Measurements from ENCODE around the gene NACAD.

The NACAD gene

DNA sequence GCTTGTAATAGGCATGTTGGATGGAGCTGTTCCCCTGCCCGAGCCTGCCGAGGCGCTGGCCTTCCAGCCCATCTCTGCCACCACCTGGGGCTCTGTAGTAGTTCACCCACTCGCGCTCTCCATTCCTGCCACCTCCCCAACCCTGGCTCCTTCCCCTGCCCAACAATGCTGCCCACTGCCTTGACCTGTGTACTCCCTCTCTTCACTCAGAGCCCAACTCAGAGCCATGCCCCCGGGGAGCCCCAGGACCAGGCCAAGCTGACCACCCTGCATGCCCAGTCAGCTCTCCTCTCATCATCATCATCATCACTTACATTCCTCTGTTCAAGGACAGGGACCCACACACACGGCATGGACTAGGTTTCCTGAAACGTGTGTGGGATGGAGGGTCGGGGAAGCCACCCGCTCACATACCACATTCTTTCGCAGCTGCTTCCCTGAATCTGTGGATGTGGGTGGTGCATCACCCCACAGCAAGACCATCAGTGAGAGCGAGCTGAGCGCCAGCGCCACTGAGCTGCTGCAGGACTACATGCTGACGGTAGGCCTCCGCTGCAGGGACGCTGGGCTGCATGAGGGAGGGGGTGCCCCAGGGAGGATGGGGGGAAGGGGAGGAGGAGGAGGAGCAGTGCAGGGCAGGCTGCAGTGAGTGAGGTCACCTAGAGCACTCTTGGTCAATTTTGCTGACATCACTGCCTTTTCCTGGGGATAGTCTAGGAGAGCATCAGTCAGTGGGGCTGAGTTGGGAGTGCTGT is 15.6 kb downstream of the NACAD start:
- no peak for DNase-seq

DNA sequence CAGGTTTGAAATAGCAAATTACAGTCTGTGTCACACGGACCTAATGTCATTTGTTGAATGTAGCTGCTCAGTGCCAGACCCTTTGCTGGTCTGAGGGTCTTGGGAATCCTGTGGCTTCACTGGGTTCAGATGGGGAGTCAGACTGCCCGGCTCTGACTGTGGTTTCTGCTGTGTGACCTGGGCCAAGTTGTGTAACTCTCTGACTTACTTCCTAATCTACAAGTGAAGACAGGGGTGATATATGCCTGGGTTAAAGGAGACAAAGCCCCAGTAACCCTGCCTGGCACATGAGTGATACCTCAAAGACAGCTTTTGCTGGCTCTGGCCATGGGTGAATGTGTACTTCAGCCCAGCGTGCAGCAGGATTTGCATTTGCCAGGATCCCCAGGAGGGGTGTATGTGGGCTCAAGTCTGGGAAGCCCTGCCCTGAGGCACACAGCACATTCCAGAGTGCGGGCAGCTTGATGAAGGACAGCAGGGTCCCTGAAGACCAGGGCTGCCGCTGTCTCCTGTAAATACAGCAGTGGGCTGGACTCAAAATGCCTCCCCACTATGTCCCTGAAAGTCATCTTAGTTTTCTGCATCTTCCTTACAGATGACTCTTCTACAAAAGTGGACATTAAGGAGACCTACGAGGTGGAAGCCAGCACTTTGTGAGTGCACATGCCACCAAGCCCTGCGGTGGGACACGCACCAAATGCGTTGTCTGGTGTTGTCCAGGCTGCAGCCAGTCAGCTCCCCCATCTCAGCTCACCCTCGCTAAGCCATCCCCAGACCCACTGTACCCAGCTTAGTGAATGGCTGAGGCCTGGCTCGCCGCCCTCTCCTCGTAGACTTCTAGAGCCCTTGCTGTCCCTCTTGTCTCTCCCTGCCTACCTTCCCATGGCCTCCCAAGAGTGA is 16.4 kb downstream of the NACAD start:
- DNase-seq: no peak

DNA sequence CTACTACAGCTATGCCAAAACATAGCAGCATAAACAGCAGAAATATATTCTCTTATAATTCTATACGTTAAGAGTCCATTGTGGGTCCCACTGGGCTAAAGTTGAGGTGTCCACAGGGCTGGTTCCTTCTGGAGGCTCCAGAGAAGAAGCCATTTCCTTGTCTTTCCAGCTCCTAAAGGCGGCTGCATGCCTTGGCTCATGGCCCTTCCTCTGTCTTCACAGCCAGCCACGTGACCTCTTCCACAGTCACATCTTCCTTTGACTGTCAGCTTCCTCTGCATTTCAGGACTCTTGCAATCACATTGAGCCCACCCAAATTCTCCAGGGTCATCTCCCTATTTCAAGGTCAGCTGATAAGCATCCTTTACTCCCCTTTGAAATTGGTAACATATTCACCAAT is 17.2 kb downstream of the NACAD start:
- no peak for DNase-seq

DNA sequence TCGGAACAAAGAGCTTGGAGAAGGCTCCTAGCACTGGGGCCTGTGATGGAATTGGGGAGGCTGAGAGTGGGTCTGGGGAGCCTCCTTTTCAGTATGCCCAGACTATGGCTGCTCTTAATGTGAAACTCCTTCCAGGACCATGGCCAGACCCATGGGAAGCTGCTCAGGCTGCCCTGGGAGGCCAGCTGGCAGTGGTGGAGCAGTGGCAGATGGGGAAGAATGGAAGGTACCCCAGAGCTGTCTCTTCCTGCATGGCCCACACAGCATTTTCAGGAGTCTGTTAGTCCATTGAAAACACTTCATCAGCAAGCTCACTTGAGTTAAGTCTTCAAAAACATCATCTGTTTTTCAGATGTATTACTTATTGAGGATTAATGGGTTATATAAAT is 18.5 kb downstream of the NACAD start:
- no peak for DNase-seq

DNA sequence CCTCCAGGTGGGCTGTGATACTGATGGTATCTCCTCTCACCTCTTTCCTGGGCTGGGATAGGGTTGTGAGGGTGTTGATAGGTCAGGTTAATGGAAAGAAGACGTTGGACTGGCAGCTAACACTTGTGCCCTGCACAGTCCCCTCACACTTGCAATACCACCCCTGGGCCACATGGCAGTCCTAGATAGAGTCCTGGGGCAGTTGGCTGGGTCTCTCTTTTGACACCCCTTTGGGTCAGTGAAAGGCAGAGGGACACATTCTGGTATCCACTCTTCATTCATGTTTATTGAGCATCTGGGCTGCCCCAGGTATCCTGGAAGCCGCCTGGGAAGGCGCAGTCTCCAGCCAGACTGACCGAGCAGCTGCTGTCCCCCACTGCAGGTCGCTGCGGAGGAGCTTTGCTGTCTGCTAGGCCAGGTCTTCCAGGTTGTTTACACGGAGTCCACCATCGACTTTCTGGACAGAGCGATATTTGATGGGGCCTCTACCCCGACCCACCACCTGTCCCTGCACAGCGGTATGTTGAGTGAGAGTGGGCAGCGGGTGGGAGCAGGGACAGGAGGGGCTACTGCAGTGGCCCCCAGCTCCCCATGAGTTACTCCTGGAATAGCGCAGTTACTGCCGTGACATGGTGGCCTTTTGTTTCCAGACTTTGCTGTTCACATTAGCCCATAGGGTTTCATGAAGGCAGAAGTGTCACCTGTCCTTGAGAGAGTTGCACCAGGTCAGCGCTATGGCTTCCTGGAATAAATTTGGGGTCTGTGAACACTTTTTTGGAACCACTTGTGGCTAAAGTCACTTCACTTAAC is 19.1 kb downstream of the NACAD start:
- DNase-seq: no peak

DNA sequence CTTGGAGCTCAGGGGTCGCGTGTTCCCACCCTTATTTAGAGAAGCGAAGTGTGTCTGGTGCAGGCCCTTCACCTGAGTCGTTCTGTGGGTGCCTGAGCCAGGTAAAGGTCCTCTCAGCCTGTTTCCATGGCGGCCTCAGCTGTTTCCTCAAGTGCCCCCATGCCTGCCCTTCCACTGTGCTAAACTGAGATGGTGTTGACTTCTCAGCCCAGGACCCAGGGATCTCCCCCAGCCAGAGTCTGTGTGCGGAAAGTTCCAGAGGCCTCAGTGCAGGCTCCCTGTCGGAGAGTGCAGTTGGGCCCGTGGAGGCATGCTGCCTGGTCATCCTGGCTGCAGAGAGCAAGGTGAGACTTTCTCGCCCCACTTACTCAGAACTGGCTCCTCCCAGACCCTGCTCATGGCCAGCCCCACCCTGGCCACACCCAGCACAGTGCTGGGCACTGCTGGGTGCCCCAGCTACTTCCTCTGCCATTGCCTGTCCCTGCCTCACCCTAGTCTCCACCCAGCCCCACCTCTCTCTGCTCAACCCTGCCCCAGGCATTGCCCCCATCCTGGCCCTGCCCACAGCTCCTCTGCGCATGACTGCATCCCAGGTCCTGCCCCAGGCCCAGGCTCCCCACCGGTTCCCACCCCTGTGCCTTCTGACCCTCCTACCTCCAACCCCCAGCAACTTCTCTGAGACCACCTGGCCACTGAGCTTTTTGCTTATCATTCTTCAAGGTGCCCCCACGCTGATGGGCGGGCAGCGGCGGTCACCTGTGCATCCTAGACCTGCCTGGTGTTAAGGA is 20.3 kb downstream of the NACAD start:
- no peak for DNase-seq

DNA sequence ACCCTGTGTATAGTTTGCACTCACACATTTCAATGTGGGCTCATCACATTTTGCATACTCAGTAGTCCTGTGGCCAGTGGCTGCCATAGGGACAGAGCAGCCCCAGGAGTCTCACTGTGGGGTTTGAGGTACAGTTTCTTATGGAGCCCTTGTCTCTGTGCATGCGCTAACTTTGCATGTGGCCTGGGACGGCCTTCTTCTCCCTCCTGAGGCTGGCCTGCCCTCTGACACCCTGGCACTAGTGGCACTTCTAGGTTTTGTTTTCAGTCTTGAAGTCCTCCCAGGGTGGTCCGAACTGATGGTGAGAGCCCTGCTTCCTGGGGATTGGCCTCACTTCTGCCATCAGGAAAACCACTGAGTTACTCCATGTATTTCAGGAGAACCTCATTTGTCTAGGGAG is 21.2 kb downstream of the NACAD start:
- DNase-seq: no peak

DNA sequence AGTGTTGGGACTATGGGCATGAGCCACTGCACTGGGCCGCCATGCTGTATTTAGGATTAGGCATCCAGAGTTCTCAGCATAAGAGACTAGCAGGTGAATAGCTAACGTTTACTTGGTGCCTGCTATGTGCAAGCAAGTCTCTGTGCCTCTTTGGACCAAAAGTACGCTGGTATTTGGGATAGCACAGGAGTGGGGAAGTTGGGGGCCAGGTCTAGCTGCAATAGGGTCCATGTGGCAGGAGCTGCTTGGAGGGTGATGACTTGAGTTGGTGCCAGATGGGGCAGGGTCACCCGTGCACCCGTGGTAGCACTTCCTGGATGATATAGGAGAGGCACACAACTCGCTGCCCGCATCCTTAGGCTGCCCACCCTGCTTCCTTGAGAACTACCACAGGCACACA is 22.4 kb downstream of the NACAD start:
- no peak for DNase-seq

DNA sequence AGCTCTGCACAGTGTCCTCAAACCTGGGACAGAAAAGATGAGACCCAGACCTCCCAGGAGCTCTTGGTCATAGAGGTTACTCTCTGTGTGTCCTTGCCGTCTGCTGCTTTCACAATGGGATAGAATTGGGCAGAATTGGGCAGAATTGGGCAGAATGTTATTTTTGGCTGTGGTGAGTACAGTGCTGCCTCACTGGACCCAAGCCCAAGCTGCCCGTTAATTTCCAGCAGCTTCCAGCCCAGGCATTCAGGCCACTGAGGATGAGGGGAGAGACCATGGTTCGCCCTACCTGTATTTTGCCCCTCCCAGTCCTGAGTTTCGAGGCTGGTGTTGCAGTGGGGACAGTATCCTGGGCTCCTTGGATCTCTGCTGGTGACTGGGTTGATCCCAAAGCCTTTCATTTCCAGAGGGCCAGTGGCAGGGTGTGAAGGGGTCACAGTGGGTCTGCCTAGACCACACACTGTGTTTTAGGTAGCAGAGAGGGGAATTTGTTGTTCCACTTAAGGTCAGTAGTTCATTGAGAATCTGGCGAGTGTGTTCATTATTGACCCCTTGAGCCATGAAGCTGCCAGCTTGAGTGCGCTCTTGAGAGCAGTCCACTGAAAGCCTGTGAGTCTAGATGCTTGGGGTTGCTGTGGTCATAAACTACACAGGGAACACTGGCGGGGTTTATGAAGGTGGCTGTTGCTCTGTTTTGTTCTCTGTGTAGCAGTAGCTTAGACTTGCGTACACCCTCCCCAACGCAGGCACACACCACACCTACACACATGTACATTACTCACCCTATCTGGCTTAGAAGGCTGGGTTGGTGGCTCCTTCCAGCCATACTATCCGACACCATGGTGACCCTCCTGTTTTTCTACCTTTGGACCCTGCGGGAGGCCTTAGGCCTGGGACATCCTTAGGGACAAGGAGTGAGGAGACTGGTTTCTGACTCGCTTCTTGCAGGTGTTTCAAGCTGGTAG is 23.5 kb downstream of the NACAD start:
- no peak for DNase-seq

DNA sequence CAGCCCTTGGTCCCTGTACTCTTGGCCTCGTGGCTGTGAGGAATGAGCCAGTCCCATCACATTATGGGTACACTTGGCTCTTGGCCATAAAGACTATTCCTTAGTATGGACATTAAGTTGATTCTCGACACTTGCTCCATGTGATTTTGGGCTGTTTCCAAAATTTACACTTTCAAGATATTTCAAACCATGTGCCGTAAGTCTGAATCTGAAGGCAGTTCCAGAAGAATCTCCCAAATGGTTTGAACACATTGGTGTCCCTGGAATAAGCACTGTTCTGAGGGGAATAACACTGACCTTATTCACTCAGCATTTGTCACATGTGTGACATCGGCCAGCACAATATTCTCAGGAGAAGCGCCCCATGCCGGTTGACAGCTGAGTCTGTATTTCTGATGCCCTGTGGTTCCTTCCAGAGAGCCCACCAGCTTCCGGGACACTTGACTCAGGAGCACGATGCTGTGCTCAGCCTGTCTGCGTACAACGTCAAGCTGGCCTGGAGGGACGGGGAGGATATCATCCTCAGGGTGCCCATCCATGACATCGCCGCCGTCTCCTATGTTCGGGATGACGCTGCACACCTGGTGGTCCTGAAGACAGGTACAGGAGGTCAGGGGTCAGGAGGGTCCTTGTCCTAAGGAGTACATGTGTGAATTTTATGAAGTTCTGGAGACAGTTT is 24.6 kb downstream of the NACAD start:
- no peak for DNase-seq

DNA sequence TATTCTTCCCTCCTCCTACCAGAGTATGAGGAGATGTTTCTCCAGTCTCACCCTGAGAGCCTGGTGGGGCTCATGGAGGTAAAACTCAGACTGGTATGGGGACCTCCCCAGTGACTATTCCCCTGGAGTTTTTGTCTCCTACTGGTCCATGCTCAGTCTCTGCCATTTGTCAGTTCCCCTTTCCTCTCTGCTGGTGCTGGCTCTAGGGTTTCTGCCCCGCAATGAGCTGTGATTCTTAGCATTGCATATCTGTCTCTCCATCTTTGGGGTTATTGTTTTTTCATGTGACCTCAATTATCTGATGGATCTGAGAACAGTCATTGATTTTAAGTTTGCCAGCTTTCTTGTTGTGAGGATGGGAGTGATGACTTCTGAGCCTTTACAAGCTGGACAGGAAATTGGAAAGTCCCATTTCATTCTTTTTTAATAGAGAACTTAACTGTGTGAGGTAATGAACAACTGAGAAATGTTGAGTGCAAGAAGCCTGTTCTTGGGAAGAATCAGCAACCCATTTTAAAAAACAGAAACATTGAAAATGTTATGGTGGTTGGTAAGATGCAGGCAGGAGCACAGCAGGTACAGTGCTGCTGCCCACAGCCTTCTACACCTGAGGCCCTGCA is 26.9 kb downstream of the NACAD start:
- no peak for DNase-seq

DNA sequence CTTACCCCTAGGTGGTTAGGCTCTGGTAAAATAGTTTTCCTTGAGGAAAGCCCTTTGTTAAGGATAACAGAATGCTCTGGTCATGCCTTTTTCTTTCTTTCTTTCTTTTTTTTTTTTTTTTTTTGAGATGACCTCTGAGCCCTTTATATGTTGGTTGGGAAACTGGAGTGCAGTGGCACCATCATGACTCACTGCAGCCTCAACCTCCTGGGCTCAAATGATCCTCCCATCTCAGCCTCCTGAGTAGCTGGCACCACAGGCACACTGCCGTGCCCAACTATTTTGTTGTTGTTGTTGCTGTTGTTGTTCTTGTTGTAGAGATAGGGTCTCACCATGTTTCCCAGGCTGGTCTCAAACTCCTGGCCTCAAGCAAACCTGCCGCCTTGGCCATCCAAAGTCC is 27.4 kb downstream of the NACAD start:
- no peak for DNase-seq

DNA sequence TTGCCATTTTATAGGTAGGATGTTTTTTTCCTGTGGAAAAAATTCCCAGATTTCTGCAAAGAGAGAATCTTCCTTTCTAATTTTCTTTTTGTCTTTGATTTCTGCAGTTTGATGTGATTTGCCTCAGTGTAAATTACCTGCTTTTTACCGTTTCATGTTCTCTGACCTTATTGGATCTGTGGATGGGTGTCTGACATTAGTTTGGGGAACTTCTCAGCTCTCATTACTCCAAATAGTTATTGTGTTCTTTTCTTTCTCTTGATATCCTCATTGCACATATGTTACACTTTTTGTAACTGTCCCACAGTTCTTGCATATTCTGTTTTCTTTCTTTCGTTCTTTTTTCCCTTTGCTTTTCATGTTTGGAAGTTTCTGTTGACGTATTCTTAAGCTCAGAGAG is 28.5 kb downstream of the NACAD start:
- DNase-seq: no peak

DNA sequence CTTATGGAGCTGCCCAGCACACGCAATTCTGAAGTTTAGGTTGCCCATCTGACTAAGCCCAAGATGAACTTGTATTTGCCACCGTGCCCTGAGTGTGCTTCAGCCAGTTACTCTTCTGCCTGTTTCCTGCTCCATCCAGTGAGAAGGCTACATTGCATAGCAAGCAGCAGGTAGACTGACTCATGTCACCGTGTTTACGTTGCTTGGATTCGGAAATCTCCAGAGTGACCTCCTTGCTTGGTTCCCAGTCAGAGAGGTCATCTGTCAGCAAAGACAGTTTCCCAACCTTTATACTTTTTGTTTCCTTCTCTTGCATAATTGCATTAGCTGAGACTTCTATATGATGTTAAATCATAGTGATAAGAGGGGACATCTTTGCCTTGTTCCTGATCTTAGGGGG is 30.9 kb downstream of the NACAD start:
- no peak for DNase-seq

DNA sequence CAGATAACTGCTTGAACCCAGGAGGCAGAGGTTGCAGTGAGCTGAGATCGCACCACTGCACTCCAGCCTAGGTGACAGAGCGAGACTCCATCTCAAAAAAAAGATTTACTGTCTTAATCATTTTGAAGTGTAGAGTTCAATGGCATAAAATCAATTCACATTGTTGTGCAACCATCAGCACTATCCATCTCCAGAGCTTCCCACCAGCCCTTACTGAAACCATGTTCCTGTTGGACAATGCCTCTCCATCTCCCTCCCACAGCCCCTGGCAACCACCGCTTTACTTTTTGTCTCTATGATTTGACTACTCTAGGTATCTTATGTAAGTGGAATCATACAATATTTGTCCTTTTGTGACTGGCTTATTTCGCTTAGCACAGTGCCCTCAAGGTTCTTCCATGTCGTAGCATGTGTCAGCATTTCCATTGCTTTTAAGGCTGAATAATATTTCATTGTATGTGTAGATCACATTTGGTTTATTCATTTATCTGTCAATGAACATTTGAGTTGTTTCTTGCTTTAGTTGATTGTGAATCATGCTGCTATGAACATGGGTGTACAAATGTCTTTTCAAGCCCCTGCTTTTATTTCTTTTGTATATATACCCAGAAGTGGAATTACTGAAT is 33.1 kb downstream of the NACAD start:
- no peak for DNase-seq

DNA sequence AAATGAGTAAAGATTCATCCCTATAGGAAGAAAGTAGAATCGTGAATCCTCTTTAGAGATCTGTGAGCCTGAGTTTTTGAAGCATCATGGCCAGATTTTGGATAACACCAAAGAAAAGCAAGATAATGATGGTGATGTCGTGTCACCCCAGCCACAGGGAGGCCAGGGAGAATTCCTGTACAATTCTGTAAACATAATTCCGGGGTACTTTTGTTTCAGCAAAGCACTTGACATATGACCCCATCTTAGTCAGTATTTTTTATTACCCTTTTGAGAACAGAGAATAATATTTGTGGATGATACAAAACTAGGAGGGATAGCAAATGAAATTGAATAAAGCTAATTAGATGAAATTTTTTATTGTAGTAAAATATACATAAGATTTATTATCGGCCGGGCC is 33.8 kb downstream of the NACAD start:
- DNase-seq: no peak

DNA sequence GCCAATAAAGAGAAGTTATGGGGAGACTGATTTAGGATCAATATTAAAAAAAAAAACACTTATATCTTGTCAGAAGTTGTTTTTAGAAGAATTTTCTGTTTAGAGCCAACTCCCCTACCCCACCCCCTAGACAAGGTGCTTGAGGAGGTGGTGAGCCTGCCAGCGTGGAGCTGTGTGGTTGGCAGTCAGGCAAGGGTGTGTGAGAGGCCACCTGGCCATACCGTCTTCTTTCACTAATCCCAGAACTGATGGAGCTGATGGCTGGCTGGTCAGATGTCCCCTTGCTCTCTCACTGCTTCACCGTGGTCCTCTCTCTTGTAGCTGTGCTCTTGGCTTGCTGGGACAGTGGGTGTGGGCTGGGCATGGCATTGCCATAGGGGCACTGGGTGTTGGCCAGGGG is 34.3 kb downstream of the NACAD start:
- no peak for DNase-seq

DNA sequence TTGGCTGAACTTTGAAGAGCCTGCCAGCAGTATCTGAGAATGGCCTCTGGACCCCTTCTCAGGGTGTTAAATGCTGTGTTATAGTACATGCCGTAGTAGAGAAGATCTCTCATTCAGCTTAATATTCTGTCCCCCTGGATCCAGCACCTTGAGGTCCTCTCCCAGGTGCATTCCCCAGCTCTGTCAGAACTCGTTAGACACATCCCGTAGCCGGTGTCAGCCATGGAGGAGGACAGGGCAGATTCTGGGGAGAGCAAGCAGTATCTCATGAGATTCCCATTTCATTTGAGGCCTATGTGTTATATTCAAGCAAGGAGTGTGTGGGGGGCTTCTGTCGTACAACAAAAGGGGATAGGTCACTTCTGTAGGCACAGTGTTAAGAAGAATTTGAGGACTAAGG is 34.8 kb downstream of the NACAD start:
- no peak for DNase-seq

DNA sequence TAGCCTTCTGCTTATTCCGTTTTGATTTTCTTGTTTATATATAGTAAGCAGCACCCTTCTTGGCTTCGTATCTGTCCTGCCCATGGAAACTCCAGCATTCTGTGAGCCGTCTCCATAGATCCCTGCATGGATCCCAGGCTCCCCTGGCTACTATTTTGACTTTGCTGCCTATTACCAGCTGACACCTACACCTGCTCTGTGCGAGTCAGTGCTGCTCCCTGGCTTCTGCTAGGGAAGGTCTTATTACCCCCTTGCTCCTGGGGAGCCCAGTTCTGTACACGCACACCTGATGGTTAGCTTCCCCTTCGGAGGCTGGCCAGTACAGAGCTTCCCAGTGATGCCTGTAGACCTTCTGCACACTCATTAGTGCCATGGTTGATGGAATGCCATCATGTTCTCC is 35.4 kb downstream of the NACAD start:
- no peak for DNase-seq

DNA sequence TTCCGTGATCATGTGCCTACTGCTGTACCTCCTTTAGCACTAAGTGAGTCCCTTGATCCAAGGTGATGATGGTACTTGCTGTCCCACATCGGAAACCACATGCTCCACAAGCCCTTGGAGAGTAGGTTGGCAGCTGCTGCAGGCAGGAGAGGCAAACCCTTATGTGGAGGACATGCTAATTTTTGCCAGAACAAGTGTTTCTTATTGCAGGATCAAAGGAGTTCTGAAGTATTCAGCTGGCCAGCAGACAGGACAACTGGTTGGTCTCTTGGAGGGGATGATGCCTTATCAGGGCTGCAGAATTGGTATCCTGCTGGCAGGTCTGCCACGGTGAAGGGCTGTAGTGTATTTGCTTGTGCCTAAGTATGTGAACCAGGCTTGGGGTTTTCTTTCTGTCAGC is 36.8 kb downstream of the NACAD start:
- DNase-seq: no peak

Measured in CD4-positive, alpha-beta T cell treated with Interleukin-6 for 4 hours (primary cell).